Right hindlimb (tissue), 1 donor: ENCODE measurements around the gene SVIL.
"Not testable (repeated sequence)": the region's sequence is repeated elsewhere in the genome, so short reads cannot be mapped to it uniquely, and the experiment has no call there.

Experiments used
- DNase-seq: peaks from one replicate; pipeline ENCODE4 v3.0.0-alpha.2; 2018

SVIL gene

DNA sequence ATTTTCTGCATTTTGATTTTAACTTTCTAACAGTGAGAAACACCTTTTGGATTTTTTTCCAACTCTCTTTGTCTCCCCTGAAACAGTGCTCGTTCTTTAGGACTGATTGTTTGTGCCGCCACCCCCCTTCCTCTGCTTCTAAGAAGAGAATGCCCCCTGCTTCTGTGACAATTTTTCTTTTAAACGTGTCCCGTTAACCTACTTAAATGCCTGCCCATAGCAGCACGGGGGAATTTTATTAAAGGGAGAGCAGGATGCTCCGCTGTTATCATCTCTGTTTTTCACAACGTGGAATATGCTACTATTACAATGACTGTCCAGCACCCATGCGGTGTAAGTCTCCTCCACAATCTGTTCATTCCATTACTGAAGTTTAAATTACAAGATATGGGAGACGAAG, 67.8 kb downstream of the SVIL start:
- DNase-seq, result no peak

DNA sequence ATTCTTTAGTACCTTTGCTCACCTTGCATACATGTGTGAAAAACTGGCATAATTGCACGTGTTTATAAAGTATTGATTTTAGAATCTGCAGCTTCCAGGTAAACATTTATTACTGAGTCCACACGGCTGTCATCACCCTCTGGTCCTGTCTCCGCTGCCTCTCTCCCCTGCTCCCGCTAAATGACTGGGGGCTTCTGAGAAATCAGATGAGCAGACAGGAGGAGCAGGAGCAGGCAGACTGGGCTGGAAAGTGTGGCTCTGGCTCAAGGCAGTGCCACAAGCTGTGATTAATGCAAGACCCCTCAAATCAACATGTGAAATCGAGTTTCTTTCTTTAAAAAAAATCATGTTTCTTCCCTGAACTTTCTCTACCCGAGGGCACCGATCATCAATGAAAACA, 68.6 kb downstream of the SVIL start:
- DNase-seq, result not testable (repeated sequence)

DNA sequence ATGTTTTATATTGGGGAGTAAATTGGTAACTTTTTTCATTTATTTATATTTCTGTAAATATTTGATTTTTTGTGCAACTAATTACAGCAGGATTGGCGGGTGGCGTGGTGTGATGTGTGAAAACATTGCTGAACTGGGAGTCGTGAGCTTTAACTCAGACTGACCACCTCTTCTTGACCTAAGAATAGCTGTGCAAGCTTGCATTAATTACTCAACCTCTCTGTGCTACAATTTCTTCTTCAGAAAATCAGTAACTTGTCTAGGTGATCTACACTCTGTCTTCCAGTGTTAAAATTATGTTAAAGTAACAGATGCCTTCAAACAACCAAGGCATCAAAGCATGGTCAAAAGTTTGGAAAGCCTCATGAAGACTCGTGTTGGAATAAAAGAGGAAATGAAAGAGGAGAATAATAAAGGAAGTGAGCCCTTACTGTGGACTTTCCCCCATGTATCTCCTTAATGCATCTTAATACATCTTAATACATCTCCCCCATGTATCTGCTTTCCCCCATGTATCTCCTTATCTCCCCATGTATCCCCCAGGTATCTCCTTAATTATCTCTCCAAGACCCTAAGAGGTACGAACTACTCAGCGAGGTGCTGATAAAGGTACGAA, 71.2 kb downstream of the SVIL start:
- DNase-seq, result no peak

DNA sequence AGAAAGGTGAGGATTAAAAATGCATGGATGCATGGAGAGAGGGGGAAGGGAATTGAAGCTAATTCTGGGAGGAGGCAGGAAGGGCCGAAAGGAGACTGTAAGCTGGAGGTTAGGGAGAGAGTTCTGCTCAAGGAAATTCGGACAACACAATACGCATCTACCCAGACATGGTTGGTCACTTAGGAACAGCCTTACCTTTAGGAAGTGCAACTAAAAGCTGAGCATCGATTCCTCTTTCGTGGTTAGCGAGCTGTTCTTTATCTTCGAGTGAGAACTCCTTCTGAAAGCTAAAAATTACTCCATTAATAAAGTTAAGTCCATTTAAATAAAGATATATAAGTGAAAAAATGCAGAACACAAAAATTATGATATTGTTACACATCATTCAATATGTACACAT, 71.8 kb downstream of the SVIL start:
- DNase-seq, result not testable (repeated sequence)

DNA sequence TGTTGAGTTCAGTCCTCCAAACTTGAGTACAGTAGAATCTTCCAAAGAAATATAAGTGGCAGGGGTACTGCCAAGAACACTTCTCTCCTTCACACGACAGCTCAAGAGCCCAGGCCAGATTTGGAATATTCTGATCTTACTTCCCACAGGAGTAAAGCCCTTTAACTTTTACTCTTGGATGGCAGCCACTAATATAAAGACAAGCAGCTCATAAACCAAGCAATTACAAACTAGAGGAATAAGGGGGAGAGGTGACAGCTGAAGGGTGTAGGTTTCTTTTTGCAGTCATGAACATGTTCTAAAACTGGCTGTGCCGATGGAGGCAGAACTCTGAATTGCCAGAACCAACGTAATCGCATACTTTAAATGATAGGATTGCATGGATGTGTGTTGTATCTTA, 74.8 kb downstream of the SVIL start:
- DNase-seq, result peak; percentile 41

DNA sequence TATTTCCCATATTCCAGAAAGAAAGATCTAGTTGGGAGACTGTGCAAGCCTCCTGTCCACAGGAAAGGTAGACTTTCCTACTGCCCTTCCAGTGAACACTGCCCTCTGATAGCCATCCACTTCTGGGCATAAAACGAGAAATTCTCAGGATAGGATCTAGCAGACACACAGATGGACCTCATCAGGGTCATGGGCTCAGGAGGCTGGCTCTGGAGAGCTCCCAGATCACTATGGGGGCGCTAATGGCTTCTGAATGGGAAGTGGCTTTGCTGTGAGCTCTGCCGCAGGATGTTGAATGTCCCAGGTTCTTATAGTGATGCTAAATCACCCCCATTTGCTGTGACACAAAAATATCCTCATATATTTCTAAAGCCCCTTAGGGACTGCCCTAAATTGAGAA, 77.1 kb downstream of the SVIL start:
- no peak for DNase-seq

DNA sequence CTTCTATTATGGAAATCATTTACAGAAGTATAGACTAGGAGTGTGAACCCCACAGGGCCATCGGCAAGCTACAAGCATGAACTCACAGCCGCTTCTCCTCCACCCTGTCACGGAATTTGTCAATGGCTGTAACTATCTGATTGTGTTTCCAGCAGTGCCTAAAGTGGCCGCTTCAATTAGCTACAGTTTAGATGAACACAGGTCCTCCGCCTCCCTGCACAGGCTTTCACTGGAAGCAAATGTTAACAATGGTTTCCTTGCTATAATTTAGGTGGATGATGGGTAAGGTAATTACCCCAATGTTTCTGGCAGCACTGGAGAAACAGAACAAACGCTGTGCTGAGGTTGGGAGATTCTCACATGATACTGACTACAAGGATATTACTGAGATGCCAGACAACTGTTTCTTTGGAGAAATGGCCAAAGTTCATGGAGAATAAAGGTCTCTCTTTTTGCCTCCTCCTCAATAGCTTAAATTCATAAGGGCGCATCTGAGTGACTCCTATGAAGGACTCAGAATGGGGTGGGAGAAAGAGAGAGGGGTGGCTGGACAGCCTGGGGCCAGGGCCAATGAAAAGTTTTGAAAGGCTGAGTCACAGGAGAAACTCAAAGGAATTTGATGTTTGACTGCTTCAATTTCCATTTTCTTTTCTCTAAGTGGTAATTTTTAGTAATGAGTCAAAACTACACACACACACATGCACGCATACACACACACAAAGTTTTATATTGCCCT, 78.9 kb downstream of the SVIL start:
- DNase-seq, result no peak

DNA sequence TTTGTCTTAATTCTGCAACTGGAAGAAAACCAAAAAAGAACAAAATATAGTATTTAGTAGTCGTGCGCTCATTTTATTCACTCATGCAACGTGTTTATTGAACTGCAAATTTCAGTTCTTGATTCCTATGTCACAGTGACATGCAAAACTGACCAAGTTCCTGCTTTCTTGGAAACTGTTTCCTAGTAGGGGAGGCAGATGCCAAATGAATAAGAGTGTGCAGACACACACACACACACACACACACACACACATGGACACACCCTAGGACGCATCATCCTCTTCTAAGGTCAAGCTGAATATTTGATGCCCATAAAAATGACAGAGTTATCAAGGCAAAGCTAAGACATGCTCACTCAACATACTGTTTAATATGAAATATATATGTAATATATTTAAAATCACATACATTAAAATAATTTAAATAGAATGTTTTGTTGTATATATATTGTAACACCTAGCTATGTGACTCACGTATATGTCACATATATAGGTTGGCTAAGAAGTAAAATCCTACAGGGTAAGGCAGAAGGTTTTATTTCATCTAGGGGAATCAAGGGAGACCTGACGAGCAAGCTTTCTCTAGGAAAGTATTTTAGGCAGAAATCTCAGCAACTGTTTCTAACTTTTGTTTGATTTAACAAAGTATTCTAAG, 79.6 kb downstream of the SVIL start:
- DNase-seq, result no peak

DNA sequence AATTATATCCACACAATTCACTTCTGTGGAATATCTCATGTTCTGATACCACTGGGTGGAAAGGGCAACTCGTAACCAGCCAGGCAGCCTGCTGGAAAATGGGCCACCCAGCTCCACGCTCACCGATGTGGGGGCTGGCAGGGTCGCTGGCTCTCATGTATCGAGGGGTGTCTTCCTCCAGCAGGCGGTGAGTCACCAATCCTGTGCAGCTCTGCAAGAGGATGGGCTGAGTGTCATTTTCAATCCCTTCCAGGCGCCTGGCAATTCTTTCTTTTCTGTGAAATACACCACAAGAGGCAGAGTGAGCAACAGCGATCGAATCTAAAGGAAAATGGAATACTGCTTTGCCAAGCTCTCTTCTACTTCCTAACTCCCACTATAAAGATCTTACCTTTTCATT, 80.1 kb downstream of the SVIL start:
- no peak for DNase-seq

DNA sequence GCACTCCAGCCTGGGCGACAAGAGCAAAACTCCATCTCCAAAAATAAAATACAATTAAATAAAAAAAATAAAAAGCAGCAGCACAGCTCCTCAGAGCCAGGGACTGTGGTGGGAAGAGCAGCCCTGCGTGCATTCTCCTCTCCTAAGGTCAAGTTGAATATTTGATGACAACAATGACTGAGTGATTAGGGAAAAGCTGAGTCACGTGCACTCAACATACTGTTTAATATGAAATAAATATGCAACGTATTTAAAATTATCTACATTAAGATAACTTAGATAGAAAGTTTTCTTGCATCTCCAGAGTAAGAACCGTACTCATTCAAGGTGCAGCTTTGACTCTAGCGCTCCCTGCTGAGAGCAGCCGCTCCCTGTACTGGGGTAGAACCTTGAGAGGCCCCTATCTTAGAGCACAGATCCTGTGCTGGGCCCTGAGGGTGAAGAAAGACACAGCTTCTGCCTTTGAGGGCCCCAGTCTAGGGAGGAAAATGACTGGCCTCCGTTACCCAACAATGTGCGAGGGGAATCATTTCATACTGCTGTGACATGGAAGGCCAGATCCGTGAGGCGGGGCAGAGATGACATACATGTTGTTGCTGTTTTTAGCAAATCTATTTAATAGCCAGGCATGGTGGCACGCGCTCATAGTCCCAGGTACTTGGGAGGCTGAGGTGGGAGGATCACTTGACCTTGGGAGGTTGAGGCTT, 81.1 kb downstream of the SVIL start:
- DNase-seq, result no peak

DNA sequence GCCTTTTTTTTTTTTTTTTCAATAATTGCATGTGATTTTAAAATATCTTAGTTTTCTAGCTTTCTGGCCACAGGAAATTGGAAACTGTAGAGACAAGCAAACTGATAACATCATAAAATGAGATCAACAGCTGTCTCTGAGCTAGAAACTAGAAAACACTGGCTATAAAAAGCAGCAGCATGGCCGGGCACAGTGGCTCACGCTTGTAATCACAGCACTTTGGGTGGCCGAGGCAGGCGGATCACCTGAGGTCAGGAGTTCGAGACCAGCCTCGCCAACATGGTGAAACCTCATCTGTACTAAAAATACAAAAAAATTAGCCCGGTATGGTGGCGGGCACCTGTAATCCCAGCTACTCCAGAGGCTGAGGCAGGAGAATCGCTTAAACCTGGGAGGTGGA, 81.7 kb downstream of the SVIL start:
- DNase-seq, result not testable (repeated sequence)

DNA sequence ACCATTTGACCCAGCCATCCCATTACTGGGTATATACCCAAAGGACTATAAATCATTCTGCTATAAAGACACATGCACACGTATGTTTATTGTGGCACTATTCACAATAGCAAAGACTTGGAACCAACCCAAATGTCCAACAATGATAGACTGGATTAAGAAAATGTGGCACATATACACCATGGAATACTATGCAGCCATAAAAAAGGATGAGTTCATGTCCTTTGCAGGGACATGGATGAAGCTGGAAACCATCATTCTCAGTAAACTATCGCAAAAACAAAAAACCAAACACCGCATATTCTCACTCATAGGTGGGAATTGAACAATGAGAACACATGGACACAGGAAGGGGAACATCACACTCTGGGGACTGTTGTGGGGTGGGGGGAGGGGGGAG, 85.3 kb downstream of the SVIL start:
- DNase-seq, result not testable (repeated sequence)

DNA sequence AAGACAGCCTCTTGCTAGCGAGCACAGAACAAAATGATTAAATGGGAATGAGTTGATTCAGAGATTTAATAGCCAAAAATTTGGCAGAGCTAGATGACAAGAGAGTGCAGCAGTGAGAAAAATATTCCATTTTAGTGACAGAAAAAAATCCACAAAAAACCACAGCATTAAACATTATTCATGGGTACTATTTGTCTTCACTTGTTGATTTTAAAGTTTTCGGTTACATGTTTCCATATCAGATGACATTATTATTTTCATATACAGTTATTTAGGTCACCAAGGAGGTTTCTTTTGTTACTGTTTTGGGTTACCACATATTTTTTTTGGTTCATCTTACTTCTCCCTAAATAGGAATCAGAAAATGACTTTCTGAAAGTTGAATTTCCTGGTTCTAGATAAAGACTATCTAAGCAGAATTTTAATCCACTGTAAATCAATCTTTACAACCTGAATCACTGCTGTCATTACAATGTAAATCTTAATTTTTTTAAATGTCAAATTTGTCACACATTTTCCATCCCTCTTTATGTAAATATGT, 87.9 kb downstream of the SVIL start:
- DNase-seq, result no peak

DNA sequence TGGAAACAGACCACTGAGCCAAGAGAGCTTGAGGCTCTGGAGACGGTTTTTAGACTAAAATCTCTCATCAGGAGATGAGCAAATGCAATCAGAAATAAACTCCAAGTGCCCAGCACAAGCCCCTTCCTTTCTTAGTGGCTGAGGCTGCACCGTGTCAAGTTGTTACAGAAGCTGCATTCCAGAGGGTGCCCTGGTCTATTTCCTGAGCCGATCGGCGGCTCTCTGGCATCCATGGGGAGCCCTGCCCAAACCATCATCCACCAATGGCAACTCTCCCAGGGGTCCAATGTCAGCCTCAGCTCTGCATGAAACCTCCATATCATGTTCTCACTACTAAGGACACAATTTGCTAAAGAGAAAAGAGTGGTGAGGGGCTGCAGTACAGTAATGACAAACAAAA, 89.6 kb downstream of the SVIL start:
- no peak for DNase-seq

DNA sequence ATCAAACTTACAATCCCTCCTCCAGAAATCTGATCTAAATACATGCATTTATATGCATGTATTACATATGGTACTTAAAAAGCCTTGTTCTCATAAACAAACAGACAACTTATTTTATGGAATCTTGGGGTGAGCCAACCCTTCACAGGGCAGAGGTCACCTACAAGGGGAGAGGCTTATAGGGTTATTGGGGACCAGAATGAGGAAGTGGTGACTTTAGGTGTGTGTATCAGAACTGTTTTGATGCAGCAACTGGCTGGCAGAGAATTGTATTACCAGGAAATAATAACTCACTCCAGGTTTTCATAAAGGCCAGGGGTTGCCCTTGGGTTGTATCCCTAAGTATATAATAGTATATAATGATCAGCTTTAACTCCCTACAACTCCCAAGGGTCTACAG, 91.1 kb downstream of the SVIL start:
- DNase-seq, result no peak

DNA sequence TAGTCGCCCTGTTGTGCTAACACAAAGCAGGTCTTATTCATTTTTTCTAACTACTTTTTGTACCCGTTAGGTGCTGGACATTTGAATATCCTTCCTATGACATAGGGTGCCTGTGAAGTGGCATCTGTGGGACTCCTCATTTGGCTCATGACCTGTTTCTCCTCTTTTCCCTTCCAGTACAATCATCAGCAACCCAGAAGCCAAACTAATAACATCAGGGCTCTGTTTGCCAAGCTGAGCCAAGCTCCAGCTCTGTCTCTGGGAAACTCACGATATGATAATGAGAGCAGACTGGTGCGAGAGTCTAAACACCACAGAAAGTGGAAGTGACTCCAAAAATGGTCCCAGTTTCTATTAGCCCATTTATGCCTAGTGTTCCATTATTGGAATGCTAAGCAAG, 92.0 kb downstream of the SVIL start:
- DNase-seq, result no peak

DNA sequence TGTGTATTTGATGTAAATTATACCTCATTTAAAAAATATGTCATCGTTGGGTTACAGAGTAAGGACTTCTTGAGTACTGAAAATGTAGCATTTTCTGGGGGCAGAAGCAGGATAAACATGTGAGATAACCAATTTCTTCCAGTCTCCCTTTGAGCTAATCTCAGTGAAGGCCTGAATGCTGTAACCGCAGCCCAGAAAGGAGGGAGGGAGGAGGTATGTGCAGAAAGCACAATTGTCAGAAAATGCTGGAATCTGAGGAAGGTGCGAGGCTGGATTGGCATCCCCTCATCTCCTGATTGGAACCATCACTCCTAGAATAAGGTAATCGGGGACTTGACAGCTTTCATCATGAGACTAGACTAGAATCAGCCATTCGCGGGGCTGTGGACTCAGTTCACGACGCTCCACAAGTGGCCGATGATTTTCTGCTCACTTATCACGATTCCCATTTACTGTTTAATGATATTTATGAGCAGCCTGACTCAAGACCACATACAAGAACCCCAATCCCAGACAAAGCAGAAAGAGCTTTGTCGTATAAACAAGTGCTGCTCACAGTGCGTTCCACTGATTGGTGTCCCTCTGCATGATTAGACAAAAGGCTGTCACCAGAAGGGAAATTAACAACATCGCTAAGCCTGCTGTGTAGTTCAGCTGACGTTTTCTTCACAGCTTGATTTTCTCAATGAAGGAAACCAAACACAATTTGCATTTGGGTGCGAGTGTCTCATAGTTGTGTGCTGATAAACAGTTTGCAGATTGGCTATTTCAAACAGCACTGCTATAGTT, 93.2 kb downstream of the SVIL start:
- DNase-seq, result no peak

DNA sequence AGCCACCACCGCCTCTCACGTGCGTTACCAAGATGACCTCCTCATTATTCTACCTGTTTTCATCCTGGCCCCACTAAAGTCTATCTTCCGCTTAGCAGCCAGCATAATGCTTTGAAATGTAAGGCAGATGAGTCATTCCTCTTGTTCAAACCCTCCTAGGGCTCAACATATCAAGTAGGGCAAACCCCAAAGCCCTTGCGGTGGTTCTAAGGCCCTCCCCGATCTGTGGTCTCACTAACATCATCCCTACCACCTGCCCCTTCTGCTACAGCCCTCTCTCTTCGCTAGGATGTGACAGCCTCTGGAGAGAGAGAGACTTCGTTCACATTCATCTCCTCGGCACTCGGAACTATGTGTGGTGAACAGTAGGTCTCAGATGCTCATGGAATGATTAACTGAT, 94.8 kb downstream of the SVIL start:
- DNase-seq, result no peak

DNA sequence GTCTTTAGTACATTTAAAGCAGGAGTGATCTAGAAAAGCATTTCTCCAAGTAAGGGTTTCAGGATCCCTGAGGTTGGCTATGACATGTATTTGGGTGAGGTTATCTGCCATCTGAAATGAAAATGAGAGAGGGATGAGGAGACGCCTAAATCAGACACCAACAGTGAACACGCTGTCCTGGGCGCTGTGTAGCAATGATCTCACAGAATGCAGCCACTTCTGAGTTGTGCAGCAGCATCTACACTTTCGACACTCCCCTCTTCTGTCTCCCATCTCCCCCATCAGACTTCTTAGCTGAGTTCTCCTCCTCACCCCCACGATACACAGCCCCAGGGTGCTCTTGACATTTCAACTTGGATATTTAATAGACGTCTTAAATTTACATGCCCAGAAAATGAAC, 95.4 kb downstream of the SVIL start:
- no peak for DNase-seq

DNA sequence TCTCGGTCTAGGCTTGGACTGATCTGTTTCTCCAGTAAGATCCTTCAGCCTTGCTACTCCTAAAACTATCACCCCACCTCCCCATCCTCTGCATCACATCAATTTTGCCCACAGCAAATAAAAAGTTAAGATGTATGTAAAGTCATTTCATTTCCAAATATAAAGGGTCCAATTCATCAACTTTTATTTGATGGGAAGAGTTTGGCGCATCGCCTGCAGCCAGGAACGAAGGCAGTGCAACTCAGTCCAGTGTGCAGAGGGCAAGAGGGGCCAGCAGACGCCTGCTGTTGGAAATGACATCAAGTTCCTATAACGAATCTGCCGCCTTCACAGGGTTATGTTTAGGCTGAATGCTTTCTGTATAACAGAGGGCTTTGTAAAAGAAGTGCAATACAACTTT, 97.0 kb downstream of the SVIL start:
- DNase-seq, result no peak

DNA sequence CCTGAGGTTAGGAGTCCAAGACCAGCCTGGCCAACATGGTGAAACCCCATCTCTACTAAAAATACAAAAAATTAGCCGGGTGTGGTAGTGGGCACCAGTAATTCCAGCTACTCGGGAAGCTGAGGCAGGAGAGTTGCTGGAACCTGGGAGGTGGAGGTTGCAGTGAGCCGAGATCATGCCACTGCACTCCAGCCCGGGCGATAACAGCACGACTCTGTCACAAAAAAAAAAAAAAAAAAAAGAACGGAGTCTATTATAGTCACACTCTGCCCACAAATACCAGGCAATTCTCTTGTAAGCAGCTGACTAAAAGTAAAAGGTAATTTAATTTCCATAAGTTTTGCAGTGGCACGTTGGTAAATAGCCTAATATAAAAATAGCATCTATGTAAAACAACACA, 98.1 kb downstream of the SVIL start:
- DNase-seq, result not testable (repeated sequence)

DNA sequence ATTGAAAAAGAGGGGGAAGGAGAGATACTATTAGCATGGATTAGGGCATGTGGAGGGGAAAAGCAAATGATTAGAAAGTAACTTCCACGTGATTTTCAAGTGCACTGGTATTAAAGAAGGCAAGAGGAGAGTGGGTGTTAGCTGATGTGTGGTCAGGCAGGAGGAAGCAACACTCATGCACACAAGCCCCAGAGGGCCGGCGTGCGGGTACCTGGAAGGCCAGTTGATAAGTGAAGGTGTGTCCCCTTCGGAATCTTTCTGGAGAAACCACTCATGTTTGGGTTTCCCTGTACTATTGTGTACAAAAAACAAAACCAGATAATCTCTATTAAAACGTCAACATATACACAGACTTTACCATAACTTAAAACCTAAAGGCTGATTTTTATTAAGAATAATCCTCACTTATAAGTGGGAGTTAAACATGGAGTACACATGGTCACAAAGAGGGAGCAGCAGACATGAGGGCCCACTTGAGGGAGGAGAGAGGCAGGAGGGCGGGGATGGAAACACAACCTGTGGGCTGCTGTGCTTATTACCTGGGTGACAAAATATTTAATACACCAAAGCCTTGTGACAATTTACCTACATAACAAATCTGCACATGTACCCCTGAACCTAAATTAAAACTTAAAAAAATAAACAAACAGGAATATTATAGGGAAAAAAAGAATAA, 98.9 kb downstream of the SVIL start:
- DNase-seq, result no peak
